Neural crest cell (in vitro differentiated cells): ENCODE data around the gene DDX17. TPM values are rescaled to one million over a fixed set of nuclear protein-coding genes. Genes with fewer than 3 reads are reported as not detected.

Source experiments
- DNase-seq: peaks from one replicate; pipeline ENCODE4 v3.0.0; 2021; ENCODE audit warnings: low read depth, mixed read lengths, low spot score
- H3K27ac Mint-ChIP-seq: one replicate; pipeline ENCODE4 v1.8.0; 2021; ENCODE audit warnings: mild to moderate bottlenecking, mixed read lengths; ENCODE audit not compliant: unreplicated experiment
- H3K27me3 Mint-ChIP-seq: 2 replicates; pipeline ENCODE4 v1.8.0; 2021; ENCODE audit warnings: low read depth, mild to moderate bottlenecking, mixed read lengths
- H3K36me3 Mint-ChIP-seq: 2 replicates; pipeline ENCODE4 v1.8.0; 2021; ENCODE audit warnings: low read depth, mild to moderate bottlenecking, mixed read lengths
- H3K4me1 Mint-ChIP-seq: 2 replicates; pipeline ENCODE4 v1.8.0; 2021; ENCODE audit warnings: mixed read lengths
- H3K4me3 Mint-ChIP-seq: one replicate; pipeline ENCODE4 v1.8.0; 2021; ENCODE audit warnings: mild to moderate bottlenecking, mixed read lengths
- H3K9me3 Mint-ChIP-seq: 2 replicates; pipeline ENCODE4 v1.8.0; 2021; ENCODE audit warnings: mixed read lengths
- total RNA-seq: library from RNA; stranded (reverse); gene quantifications from 2 replicates; pipeline ENCODE4 v1.2.1, GENCODE V29; 2021
- TF ChIP-seq, protein P1 (sequence below): fragments of 200-600 bp; sonication (generic); conservative IDR thresholded peaks from 2 replicates; pipeline ENCODE4 v1.5.0; 2021; ENCODE audit warnings: antibody characterized with exemption, mild to moderate bottlenecking

The DDX17 gene
- total RNA-seq, 1 donor from 2014 or later, result 500 TPM

- H3K4me3 Mint-ChIP-seq, result no peak overlapping the region
- DNase-seq, result no peak
- peaks cover 12% of the 10 kb centered on the region for H3K4me1 Mint-ChIP-seq
- no peaks in the 10 kb centered on the region for H3K27me3 Mint-ChIP-seq
- no peaks in the 10 kb centered on the region for H3K9me3 Mint-ChIP-seq
- TF ChIP-seq, protein P1, sequence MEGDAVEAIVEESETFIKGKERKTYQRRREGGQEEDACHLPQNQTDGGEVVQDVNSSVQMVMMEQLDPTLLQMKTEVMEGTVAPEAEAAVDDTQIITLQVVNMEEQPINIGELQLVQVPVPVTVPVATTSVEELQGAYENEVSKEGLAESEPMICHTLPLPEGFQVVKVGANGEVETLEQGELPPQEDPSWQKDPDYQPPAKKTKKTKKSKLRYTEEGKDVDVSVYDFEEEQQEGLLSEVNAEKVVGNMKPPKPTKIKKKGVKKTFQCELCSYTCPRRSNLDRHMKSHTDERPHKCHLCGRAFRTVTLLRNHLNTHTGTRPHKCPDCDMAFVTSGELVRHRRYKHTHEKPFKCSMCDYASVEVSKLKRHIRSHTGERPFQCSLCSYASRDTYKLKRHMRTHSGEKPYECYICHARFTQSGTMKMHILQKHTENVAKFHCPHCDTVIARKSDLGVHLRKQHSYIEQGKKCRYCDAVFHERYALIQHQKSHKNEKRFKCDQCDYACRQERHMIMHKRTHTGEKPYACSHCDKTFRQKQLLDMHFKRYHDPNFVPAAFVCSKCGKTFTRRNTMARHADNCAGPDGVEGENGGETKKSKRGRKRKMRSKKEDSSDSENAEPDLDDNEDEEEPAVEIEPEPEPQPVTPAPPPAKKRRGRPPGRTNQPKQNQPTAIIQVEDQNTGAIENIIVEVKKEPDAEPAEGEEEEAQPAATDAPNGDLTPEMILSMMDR, result peak; percentile 34
- H3K36me3 Mint-ChIP-seq, result no peaks in the 10 kb centered on the region
- no peak overlapping the region for H3K27ac Mint-ChIP-seq
These were observed 7.0 kb upstream of the DDX17 start for GRCh38 chr22:38513063-38513462.

- TF ChIP-seq, protein P1, result no peak
- H3K4me1 Mint-ChIP-seq, result peaks cover 23% of the 10 kb centered on the region
These were observed 4.4 kb upstream of the DDX17 start for GRCh38 chr22:38510416-38510970.

DNA sequence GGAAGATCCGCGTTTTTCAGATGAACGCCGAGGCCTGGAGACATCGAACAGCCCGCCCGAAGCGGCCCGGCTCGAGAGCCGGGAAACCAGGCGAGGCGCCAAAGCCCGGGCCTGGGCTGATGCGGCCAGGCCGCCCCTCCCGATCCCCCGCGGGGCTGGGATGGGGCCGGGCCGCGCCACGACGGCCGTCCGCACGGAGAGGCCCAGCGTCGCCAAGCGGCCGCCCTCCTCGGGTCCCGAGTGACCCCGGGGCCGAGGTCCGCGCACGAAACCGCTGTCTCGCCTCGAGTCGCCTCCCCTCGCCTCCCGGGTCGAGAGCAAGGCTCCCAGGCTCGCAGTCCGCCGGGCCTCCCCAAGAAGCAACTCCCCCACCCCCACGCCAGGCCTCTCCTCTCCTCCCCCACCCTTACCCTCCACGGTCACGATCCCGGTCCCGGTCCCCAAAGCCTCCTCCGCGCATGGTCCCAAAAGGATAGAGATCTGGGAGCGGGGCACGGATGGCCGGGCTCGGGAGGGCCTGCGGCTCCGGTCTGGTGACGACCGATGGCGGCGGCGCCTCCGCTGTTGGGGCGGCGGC, 482 bp downstream of the DDX17 start:
- peak overlapping the region; percentile 100 for H3K4me3 Mint-ChIP-seq
- peaks cover 3% of the 10 kb centered on the region for H3K9me3 Mint-ChIP-seq
- TF ChIP-seq, protein P1, result no peak
- H3K27me3 Mint-ChIP-seq, result peaks cover 5% of the 10 kb centered on the region
- peaks cover 25% of the 10 kb centered on the region for H3K36me3 Mint-ChIP-seq
- peak; percentile 18 for DNase-seq
- H3K4me1 Mint-ChIP-seq, result peaks cover 59% of the 10 kb centered on the region
- H3K27ac Mint-ChIP-seq, result peak overlapping the region; percentile 100

More at GRCh38 chr22:38510416-38510970, 4.4 kb upstream of the DDX17 start:
- peaks cover 5% of the 10 kb centered on the region for H3K27me3 Mint-ChIP-seq
- peaks cover 2% of the 10 kb centered on the region for H3K36me3 Mint-ChIP-seq
- DNase-seq, result no peak
- no peak overlapping the region for H3K27ac Mint-ChIP-seq
- H3K4me3 Mint-ChIP-seq, result no peak overlapping the region
- peaks cover 3% of the 10 kb centered on the region for H3K9me3 Mint-ChIP-seq

GRCh38 chr22:38504731-38505540, 1.2 kb downstream of the DDX17 start:
- no peak for DNase-seq

DNA sequence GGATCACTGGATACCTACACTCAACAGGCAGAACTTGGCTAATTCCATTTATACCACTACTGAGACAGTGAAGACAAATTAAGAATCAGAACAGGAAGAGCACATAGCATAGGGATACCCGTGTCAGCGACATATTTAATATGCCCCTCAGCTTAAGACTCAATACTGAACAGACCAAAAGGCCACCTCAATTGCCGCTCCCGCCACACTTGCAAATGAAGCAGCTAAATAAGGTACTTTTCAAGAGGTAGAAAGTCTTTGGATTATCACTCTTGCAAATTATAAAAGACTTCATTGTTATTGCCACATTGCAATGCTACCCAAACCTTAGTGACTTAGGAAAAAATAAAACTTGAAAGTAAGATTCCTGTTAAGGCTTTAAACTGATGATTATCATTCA, 3.1 kb downstream of the DDX17 start:
- TF ChIP-seq, protein P1, result no peak
- peaks cover 5% of the 10 kb centered on the region for H3K27me3 Mint-ChIP-seq
- H3K4me1 Mint-ChIP-seq, result peaks cover 47% of the 10 kb centered on the region
- H3K9me3 Mint-ChIP-seq, result peaks cover 3% of the 10 kb centered on the region
- no peak for DNase-seq
- peaks cover 38% of the 10 kb centered on the region for H3K36me3 Mint-ChIP-seq
- no peak overlapping the region for H3K27ac Mint-ChIP-seq
- H3K4me3 Mint-ChIP-seq, result peak overlapping the region; percentile 98

More at GRCh38 chr22:38504731-38505540, 1.2 kb downstream of the DDX17 start:
- Mint-ChIP-seq H3K4me3 (peak overlapping the region; percentile 98), H3K4me1 (peaks cover 59% of the 10 kb centered on the region), H3K9me3 (peaks cover 3% of the 10 kb centered on the region), H3K27ac (peak overlapping the region; percentile 99), H3K36me3 (peaks cover 25% of the 10 kb centered on the region), H3K27me3 (peaks cover 5% of the 10 kb centered on the region)
- TF ChIP-seq, protein P1, result no peak
